Astrocyte (in vitro differentiated cells and primary cell): ENCODE data around the gene IVNS1ABP. TPM values are rescaled to one million over a fixed set of nuclear protein-coding genes. Genes with fewer than 3 reads are reported as not detected.

Experiments
- DNase-seq: peaks from one replicate; pipeline ENCODE4 v3.0.0-alpha.2; 2010; ENCODE audit warnings: low read depth
- FAIRE-seq: peaks from 2 replicates; lab custom pipeline; 2011; peaks lifted over from hg19 to GRCh38; lab: Jason Lieb, UNC
- H2AFZ ChIP-seq: 2 replicates; pipeline ENCODE4 v1.6.0; 2012; ENCODE audit warnings: low read depth, low read length, inconsistent platforms
- H3K27ac ChIP-seq: 2 replicates; pipeline ENCODE4 v1.5.1; 2011; ENCODE audit warnings: low read depth, low read length, inconsistent platforms
- H3K27me3 ChIP-seq: 2 replicates; pipeline ENCODE4 v1.6.0; 2011; ENCODE audit warnings: low read length, inconsistent platforms; ENCODE audit not compliant: insufficient read depth
- H3K36me3 ChIP-seq: 2 replicates; pipeline ENCODE4 v1.5.1; 2011; ENCODE audit warnings: low read length, inconsistent platforms; ENCODE audit not compliant: insufficient read depth
- H3K4me1 ChIP-seq: 2 replicates; pipeline ENCODE4 v1.5.1; 2011; ENCODE audit warnings: low read length, inconsistent platforms; ENCODE audit not compliant: insufficient read depth
- H3K4me2 ChIP-seq: 2 replicates; pipeline ENCODE4 v1.6.0; 2012; ENCODE audit warnings: low read length, inconsistent platforms
- H3K4me3 ChIP-seq: 2 replicates; pipeline ENCODE4 v1.5.1; 2011; ENCODE audit warnings: low read depth, mild to moderate bottlenecking, low read length, inconsistent platforms; ENCODE audit not compliant: insufficient read depth
- H3K79me2 ChIP-seq: 2 replicates; pipeline ENCODE4 v1.6.0; 2012; ENCODE audit warnings: mild to moderate bottlenecking, low read length, inconsistent platforms; ENCODE audit not compliant: insufficient read depth
- H3K9ac ChIP-seq: 2 replicates; pipeline ENCODE4 v1.6.0; 2012; ENCODE audit warnings: mild to moderate bottlenecking, low read length, inconsistent platforms
- H3K9me3 ChIP-seq: 2 replicates; pipeline ENCODE4 v1.5.1; 2012; ENCODE audit warnings: low read depth, mild to moderate bottlenecking, low read length, inconsistent platforms; ENCODE audit not compliant: insufficient read depth
- H4K20me1 ChIP-seq: 2 replicates; pipeline ENCODE4 v1.6.0; 2012; ENCODE audit warnings: low read length, inconsistent platforms; ENCODE audit not compliant: insufficient read depth
- H3K27ac Mint-ChIP-seq: one replicate; pipeline ENCODE4 v1.8.0; 2021; ENCODE audit warnings: mild to moderate bottlenecking, mixed read lengths; ENCODE audit not compliant: unreplicated experiment
- H3K27me3 Mint-ChIP-seq: one replicate; pipeline ENCODE4 v1.8.0; 2021; ENCODE audit warnings: low read depth, mixed read lengths; ENCODE audit not compliant: unreplicated experiment
- H3K36me3 Mint-ChIP-seq: one replicate; pipeline ENCODE4 v1.8.0; 2021; ENCODE audit warnings: low read depth, mixed read lengths; ENCODE audit not compliant: unreplicated experiment
- H3K4me1 Mint-ChIP-seq: one replicate; pipeline ENCODE4 v1.8.0; 2021; ENCODE audit warnings: low read depth, mixed read lengths; ENCODE audit not compliant: unreplicated experiment
- H3K4me3 Mint-ChIP-seq: one replicate; pipeline ENCODE4 v1.8.0; 2021; ENCODE audit warnings: mild to moderate bottlenecking, moderate library complexity, mixed read lengths; ENCODE audit not compliant: unreplicated experiment
- H3K9me3 Mint-ChIP-seq: one replicate; pipeline ENCODE4 v1.8.0; 2021; ENCODE audit warnings: mild to moderate bottlenecking, mixed read lengths; ENCODE audit not compliant: unreplicated experiment
- EZH2 ChIP-seq: IDR thresholded peaks from 2 replicates; pipeline ENCODE4 v1.6.1; 2012; ENCODE audit warnings: mild to moderate bottlenecking, low read length, inconsistent platforms; ENCODE audit not compliant: insufficient read depth
- total RNA-seq: library from RNA; stranded (reverse); gene quantifications from 2 replicates; pipeline ENCODE4 v1.2.1, GENCODE V29; 2021
- TF ChIP-seq, protein P1 (sequence below): IDR thresholded peaks from 2 replicates; pipeline ENCODE4 v1.5.1; 2011; ENCODE audit warnings: low read depth, mild to moderate bottlenecking, inconsistent platforms, low read length, moderate library complexity; ENCODE audit not compliant: insufficient read depth

Gene IVNS1ABP
- total RNA-seq, 1 donor from 2014 or later, result 107 TPM

DNA sequence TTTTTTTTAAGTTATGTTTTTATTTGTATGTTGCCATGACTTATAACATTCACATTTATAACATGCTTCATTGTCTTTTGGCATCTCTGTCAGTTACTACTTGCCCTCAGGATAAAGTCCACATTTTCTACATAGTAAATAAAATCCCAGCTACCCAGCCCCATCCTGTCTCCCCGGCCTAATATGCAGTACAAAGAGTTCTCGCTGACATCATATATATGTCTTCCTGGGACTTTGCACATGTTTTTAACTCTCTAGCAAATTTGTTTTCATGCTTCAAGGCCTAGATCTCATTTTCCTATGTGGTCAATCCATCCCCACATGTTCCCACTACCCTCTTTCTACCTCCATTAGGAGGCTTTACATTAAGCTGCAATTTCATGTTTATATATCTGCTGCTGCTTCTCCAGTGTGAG, 33.0 kb upstream of the IVNS1ABP start:
- Histone ChIP-seq H3K4me3 (no peak overlapping the region), H3K4me2 (no peak overlapping the region), H2AFZ (no peak overlapping the region), H3K9ac (no peak overlapping the region), H3K27ac (no peak overlapping the region), H3K36me3 (no peaks in the 10 kb centered on the region), H3K9me3 (no peaks in the 10 kb centered on the region), H3K79me2 (no peaks in the 10 kb centered on the region), H3K4me1 (no peaks in the 10 kb centered on the region), H4K20me1 (no peaks in the 10 kb centered on the region), H3K27me3 (no peaks in the 10 kb centered on the region)
- H3K27me3 Mint-ChIP-seq, result no peaks in the 10 kb centered on the region
- H3K27ac Mint-ChIP-seq, result no peak overlapping the region
- TF ChIP-seq, protein P1, sequence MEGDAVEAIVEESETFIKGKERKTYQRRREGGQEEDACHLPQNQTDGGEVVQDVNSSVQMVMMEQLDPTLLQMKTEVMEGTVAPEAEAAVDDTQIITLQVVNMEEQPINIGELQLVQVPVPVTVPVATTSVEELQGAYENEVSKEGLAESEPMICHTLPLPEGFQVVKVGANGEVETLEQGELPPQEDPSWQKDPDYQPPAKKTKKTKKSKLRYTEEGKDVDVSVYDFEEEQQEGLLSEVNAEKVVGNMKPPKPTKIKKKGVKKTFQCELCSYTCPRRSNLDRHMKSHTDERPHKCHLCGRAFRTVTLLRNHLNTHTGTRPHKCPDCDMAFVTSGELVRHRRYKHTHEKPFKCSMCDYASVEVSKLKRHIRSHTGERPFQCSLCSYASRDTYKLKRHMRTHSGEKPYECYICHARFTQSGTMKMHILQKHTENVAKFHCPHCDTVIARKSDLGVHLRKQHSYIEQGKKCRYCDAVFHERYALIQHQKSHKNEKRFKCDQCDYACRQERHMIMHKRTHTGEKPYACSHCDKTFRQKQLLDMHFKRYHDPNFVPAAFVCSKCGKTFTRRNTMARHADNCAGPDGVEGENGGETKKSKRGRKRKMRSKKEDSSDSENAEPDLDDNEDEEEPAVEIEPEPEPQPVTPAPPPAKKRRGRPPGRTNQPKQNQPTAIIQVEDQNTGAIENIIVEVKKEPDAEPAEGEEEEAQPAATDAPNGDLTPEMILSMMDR, result no peak
- TF ChIP-seq EZH2, result no peak
- no peaks in the 10 kb centered on the region for H3K36me3 Mint-ChIP-seq
- H3K4me1 Mint-ChIP-seq, result peaks cover 4% of the 10 kb centered on the region
- H3K4me3 Mint-ChIP-seq, result no peak overlapping the region
- FAIRE-seq (no peak), DNase-seq (no peak)
- H3K9me3 Mint-ChIP-seq, result peaks cover 3% of the 10 kb centered on the region

DNA sequence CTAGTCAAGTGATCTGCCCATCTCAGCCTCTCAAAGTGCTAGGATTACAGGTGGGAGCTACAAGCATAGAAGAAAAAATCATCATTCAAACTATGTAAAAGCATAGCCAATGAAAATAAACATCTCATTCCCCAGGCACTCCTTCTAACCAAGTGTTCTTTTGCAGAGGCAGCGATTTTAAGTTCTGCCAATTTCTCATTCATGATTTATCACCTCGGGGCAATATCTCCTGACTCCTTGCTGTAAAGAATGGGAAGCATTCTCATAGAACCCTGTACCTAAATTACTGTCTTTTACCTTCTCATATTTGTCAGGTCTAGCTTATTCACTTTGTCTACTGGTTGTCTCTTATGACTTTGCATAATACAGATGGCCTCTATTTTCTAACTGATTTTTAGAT, 32.5 kb upstream of the IVNS1ABP start:
- no peaks in the 10 kb centered on the region for H3K79me2 ChIP-seq
- H3K27ac ChIP-seq, result no peak overlapping the region
- no peak overlapping the region for H2AFZ ChIP-seq
- no peaks in the 10 kb centered on the region for H4K20me1 ChIP-seq
- Mint-ChIP-seq H3K9me3 (peaks cover 3% of the 10 kb centered on the region), H3K4me1 (peaks cover 4% of the 10 kb centered on the region), H3K27me3 (no peaks in the 10 kb centered on the region), H3K36me3 (no peaks in the 10 kb centered on the region), H3K27ac (no peak overlapping the region), H3K4me3 (no peak overlapping the region)
- H3K27me3 ChIP-seq, result no peaks in the 10 kb centered on the region
- DNase-seq (no peak), FAIRE-seq (no peak)
- no peaks in the 10 kb centered on the region for H3K9me3 ChIP-seq
- TF ChIP-seq EZH2, result no peak
- TF ChIP-seq, protein P1, result no peak
- H3K4me2 ChIP-seq, result no peak overlapping the region
- H3K4me1 ChIP-seq, result no peaks in the 10 kb centered on the region
- no peak overlapping the region for H3K9ac ChIP-seq
- no peaks in the 10 kb centered on the region for H3K36me3 ChIP-seq
- no peak overlapping the region for H3K4me3 ChIP-seq

DNA sequence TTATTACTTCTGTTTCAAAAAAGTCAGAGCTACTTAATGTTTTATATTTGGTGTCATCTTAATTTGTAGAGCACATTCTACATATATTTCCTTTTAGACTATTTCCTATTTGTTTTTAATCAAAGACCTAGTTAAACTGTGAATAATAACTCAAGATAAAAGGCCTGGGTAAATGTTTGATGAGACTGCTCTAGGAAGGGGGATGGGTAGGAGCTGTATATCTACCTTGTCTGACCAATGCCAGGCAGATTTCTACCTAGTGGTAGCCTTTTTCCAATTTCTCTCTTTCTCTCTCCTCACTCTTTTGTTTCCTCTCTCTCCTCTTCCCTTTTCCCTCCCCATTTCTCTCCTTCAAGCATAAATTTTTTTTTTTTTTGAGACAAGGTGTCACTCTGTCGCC, 31.9 kb upstream of the IVNS1ABP start:
- H3K27me3 Mint-ChIP-seq, result no peaks in the 10 kb centered on the region
- H3K27ac Mint-ChIP-seq, result no peak overlapping the region
- Histone ChIP-seq H3K79me2 (no peaks in the 10 kb centered on the region), H3K9ac (no peak overlapping the region), H3K27me3 (no peaks in the 10 kb centered on the region), H4K20me1 (no peaks in the 10 kb centered on the region), H3K4me3 (no peak overlapping the region), H2AFZ (no peak overlapping the region), H3K9me3 (no peaks in the 10 kb centered on the region), H3K27ac (no peak overlapping the region), H3K4me2 (no peak overlapping the region), H3K4me1 (no peaks in the 10 kb centered on the region), H3K36me3 (no peaks in the 10 kb centered on the region)
- no peak for TF ChIP-seq EZH2
- TF ChIP-seq, protein P1, result no peak
- H3K9me3 Mint-ChIP-seq, result peaks cover 3% of the 10 kb centered on the region
- FAIRE-seq (no peak), DNase-seq (no peak)
- no peaks in the 10 kb centered on the region for H3K36me3 Mint-ChIP-seq
- no peak overlapping the region for H3K4me3 Mint-ChIP-seq
- H3K4me1 Mint-ChIP-seq, result peaks cover 4% of the 10 kb centered on the region
